EL (cell line): ENCODE measurements around the gene AP1AR.
"Not testable (repeated sequence)": the region's sequence is repeated elsewhere in the genome, so short reads cannot be mapped to it uniquely, and the experiment has no call there.

Experiments
- DNase-seq: peaks from one replicate; pipeline ENCODE4 v3.0.0-alpha.2; 2016

AP1AR gene

GRCh38 chr4:112279025-112279881 lies 47.7 kb downstream of the AP1AR start:
- DNase-seq = no peak

- DNase-seq = no peak
These were observed 48.3 kb downstream of the AP1AR start for GRCh38 chr4:112279882-112280315.

GRCh38 chr4:112280386-112281056 lies 48.9 kb downstream of the AP1AR start:
- no peak for DNase-seq

- not testable (repeated sequence) for DNase-seq
These were observed 50.4 kb downstream of the AP1AR start for GRCh38 chr4:112281895-112282398.

- DNase-seq = no peak
These were observed 51.5 kb downstream of the AP1AR start for GRCh38 chr4:112282860-112283667.

GRCh38 chr4:112284166-112284565 lies 52.6 kb downstream of the AP1AR start:
- DNase-seq = peak; percentile 29

- peak; percentile 39 for DNase-seq
These were observed 53.2 kb downstream of the AP1AR start for GRCh38 chr4:112284662-112285411.

- no peak for DNase-seq
These were observed 55.8 kb downstream of the AP1AR start for GRCh38 chr4:112287258-112287989.

- no peak for DNase-seq
These were observed 56.9 kb downstream of the AP1AR start for GRCh38 chr4:112288455-112288854.

- DNase-seq = no peak
These were observed 58.0 kb downstream of the AP1AR start for GRCh38 chr4:112289407-112290253.

GRCh38 chr4:112290341-112290740 lies 58.8 kb downstream of the AP1AR start:
- no peak for DNase-seq

- DNase-seq = peak; percentile 82
These were observed 65.6 kb downstream of the AP1AR start, which contains the start of gene ALPK1 for GRCh38 chr4:112296949-112297880. TSS of gene ALPK1 (plus strand) at chr4:112297369.

GRCh38 chr4:112299721-112300120 lies 68.1 kb downstream of the AP1AR start:
- DNase-seq = no peak

GRCh38 chr4:112302320-112303274 lies 71.0 kb downstream of the AP1AR start:
- no peak for DNase-seq

GRCh38 chr4:112305477-112305876 lies 73.9 kb downstream of the AP1AR start:
- not testable (repeated sequence) for DNase-seq

- not testable (repeated sequence) for DNase-seq
These were observed 77.7 kb downstream of the AP1AR start for GRCh38 chr4:112309263-112309791.

- DNase-seq = no peak
These were observed 79.9 kb downstream of the AP1AR start for GRCh38 chr4:112311516-112311915.
